Natural killer cell (primary cell): ENCODE data around the gene TNXB. TPM values are rescaled to one million over a fixed set of nuclear protein-coding genes. Genes with fewer than 3 reads are reported as not detected.
A peak's percentile ranks its signal among the peaks of the same experiment; 100 is the strongest.
"Not testable (repeated sequence)": the region's sequence is repeated elsewhere in the genome, so short reads cannot be mapped to it uniquely, and the experiment has no call there.

Source experiments
- ATAC-seq, 3 donors: fragments of 150-1000 bp in 2 of 3; fragments of 200-7000 bp in 1 of 3; cut with Tn5 transposase; 1 replicate in 1 of 3; 2 replicates in 2 of 3; pipeline ENCODE4 v1.10.0; 2021; ENCODE audit warnings: mild to moderate bottlenecking in 2 of 3, moderate library complexity in 2 of 3
- DNase-seq, 2 donors: peaks; one replicate each; pipeline versions ENCODE4 v3.0.0 to v3.0.0-alpha.2; 2013 to 2021; ENCODE audit warnings: mixed read lengths in 1 of 2
- H3K27ac ChIP-seq: one replicate; pipeline ENCODE4 v1.5.1; 2013; ENCODE audit warnings: mild to moderate bottlenecking, low read length
- H3K27me3 ChIP-seq: one replicate; pipeline ENCODE4 v1.6.1; 2013; ENCODE audit warnings: low read length; ENCODE audit not compliant: control insufficient read depth, insufficient read depth
- H3K36me3 ChIP-seq: one replicate; pipeline ENCODE4 v1.6.1; 2013; ENCODE audit warnings: low read length; ENCODE audit not compliant: control insufficient read depth, insufficient read depth
- H3K4me1 ChIP-seq: one replicate; pipeline ENCODE4 v1.6.1; 2013; ENCODE audit warnings: low read length; ENCODE audit not compliant: control insufficient read depth, insufficient read depth
- H3K4me3 ChIP-seq: one replicate; pipeline ENCODE4 v1.5.1; 2013; ENCODE audit warnings: low read length
- H3K9me3 ChIP-seq: one replicate; pipeline ENCODE4 v1.6.1; 2013; ENCODE audit warnings: low read length; ENCODE audit not compliant: control insufficient read depth, insufficient read depth
- H3K27ac Mint-ChIP-seq, 2 donors: one replicate each; pipeline ENCODE4 v1.8.0; 2022; ENCODE audit warnings: mild to moderate bottlenecking in 2 of 2, mixed read lengths in 2 of 2, moderate library complexity in 1 of 2
- H3K27me3 Mint-ChIP-seq, 2 donors: one replicate each; pipeline ENCODE4 v1.8.0; 2022; ENCODE audit warnings: low read depth in 2 of 2, mixed read lengths in 2 of 2
- H3K36me3 Mint-ChIP-seq: one replicate; pipeline ENCODE4 v1.8.0; 2022; ENCODE audit warnings: mixed read lengths
- H3K4me1 Mint-ChIP-seq, 2 donors: one replicate each; pipeline ENCODE4 v1.8.0; 2022; ENCODE audit warnings: mixed read lengths in 2 of 2
- H3K4me3 Mint-ChIP-seq: one replicate; pipeline ENCODE4 v1.8.0; 2022; ENCODE audit warnings: mild to moderate bottlenecking, moderate library complexity, mixed read lengths
- H3K9me3 Mint-ChIP-seq, 2 donors: one replicate each; pipeline ENCODE4 v1.8.0; 2022; ENCODE audit warnings: mixed read lengths in 2 of 2
- WGBS: methylation state at CpG from one replicate; pipeline ENCODE4 v1.1.7; 2013; ENCODE audit warnings: missing lambda C conversion rate; ENCODE audit not compliant: insufficient coverage; 5-methylcytosine and 5-hydroxymethylcytosine counted together
- intact Hi-C: fragments of 100-400 bp; cut with micrococcal nuclease; formaldehyde crosslinking; loops from one replicate; pipeline ENCODE4 v1.14.2; 2022
- total RNA-seq, 4 donors: library from RNA; stranded (reverse); fragments of 120-200 nt in 1 of 4; gene quantifications; one replicate each; pipeline versions ENCODE4 v1.2.3 to v1.2.4, GENCODE V29; 2013 to 2022

The TNXB gene
- total RNA-seq, 3 donors from 2014 or later (not counting 1 experiment from before 2014, with no cell fraction given), result 11.7 to 15.2 (median 13.5) TPM

DNA sequence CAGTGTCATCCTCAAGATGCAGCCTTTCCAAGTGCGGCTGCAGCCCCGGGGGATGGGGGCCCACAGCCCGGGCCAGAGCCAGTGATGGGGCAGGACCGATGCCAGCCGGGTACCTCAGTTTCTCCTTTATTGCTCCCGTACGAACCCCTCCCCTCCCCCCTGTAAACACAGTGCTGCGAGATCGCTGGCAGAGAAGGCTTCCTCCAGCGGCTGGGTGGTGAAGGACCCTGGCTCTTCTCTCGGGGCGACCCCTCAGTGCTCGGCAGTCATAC is 68.2 kb downstream of the TNXB start:
- H3K27ac ChIP-seq, H3K36me3 ChIP-seq, H3K4me3 Mint-ChIP-seq, H3K27ac Mint-ChIP-seq, H3K27me3 Mint-ChIP-seq, intact Hi-C loops, H3K27me3 ChIP-seq, ATAC-seq, H3K4me3 ChIP-seq, H3K9me3 Mint-ChIP-seq, H3K9me3 ChIP-seq, DNase-seq, H3K4me1 ChIP-seq, H3K36me3 Mint-ChIP-seq, H3K4me1 Mint-ChIP-seq: not testable (repeated sequence)
- no CpG with 5 or more reads among the region's 13 CpGs for WGBS

DNA sequence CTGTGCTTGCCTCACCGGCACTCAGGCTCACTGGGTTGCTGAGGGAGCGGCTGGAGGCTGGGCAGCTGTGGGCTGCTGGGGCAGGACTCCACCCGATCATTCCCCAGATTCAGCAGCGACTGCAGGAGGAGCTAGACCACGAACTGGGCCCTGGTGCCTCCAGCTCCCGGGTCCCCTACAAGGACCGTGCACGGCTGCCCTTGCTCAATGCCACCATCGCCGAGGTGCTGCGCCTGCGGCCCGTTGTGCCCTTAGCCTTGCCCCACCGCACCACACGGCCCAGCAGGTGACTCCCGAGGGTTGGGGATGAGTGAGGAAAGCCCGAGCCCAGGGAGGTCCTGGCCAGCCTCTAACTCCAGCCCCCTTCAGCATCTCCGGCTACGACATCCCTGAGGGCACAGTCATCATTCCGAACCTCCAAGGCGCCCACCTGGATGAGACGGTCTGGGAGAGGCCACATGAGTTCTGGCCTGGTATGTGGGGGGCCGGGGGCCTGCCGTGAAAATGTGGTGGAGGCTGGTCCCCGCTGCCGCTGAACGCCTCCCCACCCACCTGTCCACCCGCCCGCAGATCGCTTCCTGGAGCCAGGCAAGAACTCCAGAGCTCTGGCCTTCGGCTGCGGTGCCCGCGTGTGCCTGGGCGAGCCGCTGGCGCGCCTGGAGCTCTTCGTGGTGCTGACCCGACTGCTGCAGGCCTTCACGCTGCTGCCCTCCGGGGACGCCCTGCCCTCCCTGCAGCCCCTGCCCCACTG is 68.7 kb downstream of the TNXB start:
- H3K4me1 Mint-ChIP-seq, H3K4me3 ChIP-seq, H3K4me1 ChIP-seq, ATAC-seq, H3K36me3 Mint-ChIP-seq, DNase-seq, H3K27me3 ChIP-seq, H3K27ac Mint-ChIP-seq, H3K27me3 Mint-ChIP-seq, H3K27ac ChIP-seq, intact Hi-C loops, H3K4me3 Mint-ChIP-seq, H3K9me3 ChIP-seq, H3K36me3 ChIP-seq, H3K9me3 Mint-ChIP-seq: not testable (repeated sequence)
- WGBS, result 91% methylated on average over 10 of the region's 43 CpGs

DNA sequence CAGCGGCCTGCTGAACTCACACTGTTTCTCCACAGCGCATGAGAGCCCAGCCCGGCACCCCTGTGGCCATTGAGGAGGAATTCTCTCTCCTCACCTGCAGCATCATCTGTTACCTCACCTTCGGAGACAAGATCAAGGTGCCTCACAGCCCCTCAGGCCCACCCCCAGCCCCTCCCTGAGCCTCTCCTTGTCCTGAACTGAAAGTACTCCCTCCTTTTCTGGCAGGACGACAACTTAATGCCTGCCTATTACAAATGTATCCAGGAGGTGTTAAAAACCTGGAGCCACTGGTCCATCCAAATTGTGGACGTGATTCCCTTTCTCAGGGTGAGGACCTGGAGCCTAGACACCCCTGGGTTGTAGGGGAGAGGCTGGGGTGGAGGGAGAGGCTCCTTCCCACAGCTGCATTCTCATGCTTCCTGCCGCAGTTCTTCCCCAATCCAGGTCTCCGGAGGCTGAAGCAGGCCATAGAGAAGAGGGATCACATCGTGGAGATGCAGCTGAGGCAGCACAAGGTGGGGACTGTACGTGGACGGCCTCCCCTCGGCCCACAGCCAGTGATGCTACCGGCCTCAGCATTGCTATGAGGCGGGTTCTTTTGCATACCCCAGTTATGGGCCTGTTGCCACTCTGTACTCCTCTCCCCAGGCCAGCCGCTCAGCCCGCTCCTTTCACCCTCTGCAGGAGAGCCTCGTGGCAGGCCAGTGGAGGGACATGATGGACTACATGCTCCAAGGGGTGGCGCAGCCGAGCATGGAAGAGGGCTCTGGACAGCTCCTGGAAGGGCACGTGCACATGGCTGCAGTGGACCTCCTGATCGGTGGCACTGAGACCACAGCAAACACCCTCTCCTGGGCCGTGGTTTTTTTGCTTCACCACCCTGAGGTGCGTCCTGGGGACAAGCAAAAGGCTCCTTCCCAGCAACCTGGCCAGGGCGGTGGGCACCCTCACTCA is 69.5 kb downstream of the TNXB start:
- H3K4me3 ChIP-seq, DNase-seq, H3K4me1 ChIP-seq, H3K9me3 Mint-ChIP-seq, H3K4me1 Mint-ChIP-seq, H3K27ac ChIP-seq, H3K27ac Mint-ChIP-seq, H3K27me3 ChIP-seq, intact Hi-C loops, H3K4me3 Mint-ChIP-seq, H3K36me3 ChIP-seq, H3K36me3 Mint-ChIP-seq, H3K9me3 ChIP-seq, H3K27me3 Mint-ChIP-seq, ATAC-seq: not testable (repeated sequence)
- 78% methylated on average over 18 of the region's 24 CpGs for WGBS

DNA sequence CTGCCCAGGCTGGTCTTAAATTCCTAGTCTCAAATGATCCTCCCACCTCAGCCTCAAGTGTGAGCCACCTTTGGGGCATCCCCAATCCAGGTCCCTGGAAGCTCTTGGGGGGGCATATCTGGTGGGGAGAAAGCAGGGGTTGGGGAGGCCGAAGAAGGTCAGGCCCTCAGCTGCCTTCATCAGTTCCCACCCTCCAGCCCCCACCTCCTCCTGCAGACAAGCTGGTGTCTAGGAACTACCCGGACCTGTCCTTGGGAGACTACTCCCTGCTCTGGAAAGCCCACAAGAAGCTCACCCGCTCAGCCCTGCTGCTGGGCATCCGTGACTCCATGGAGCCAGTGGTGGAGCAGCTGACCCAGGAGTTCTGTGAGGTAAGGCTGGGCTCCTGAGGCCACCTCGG is 70.3 kb downstream of the TNXB start:
- H3K4me3 ChIP-seq, H3K4me1 ChIP-seq, DNase-seq, intact Hi-C loops, H3K27ac ChIP-seq, ATAC-seq, H3K27me3 Mint-ChIP-seq, H3K27ac Mint-ChIP-seq, H3K9me3 Mint-ChIP-seq, H3K27me3 ChIP-seq, H3K36me3 ChIP-seq, H3K36me3 Mint-ChIP-seq, H3K4me3 Mint-ChIP-seq, H3K4me1 Mint-ChIP-seq, H3K9me3 ChIP-seq: not testable (repeated sequence)
- no CpG with 5 or more reads among the region's 5 CpGs for WGBS

DNA sequence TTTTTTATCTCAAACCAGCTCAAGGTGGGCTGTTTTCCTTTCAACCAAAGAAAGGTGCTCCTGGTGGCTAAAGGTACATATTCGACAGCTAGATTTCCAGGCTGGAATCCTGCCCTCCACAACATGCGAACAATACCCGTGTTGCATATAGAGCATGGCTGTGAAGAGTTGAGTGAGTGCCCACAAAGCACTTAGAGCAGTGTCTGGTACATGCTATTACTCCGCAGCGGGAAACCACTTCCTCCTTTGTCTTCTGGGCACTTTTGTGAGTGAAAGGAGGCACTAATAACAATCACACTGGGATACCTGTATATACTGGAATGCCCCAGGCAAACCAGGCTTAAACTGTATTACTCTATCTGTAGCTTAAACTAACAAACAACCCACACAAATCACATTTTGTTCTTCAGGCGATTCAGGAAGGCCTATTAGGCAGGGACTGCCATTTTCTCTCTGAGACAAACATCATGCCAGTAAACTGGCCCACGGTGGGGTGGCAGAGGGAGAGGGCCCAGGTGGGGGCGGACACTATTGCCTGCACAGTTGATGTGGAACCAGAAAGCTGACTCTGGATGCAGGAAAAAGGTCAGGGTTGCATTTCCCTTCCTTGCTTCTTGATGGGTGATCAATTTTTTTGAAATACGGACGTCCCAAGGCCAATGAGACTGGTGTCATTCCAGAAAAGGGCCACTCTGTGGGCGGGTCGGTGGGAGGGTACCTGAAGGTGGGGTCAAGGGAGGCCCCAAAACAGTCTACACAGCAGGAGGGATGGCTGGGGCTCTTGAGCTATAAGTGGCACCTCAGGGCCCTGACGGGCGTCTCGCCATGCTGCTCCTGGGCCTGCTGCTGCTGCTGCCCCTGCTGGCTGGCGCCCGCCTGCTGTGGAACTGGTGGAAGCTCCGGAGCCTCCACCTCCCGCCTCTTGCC is 71.3 kb downstream of the TNXB start, which contains the start of gene CYP21A2:
TSS of gene CYP21A2 (plus strand) at position 818 of the 927 bp plus-strand sequence. CDS start at position 826, 8 bp downstream.
- H3K4me1 ChIP-seq, H3K9me3 ChIP-seq, H3K27me3 ChIP-seq, H3K36me3 Mint-ChIP-seq, H3K9me3 Mint-ChIP-seq, H3K27me3 Mint-ChIP-seq, H3K4me3 ChIP-seq, H3K36me3 ChIP-seq, H3K4me1 Mint-ChIP-seq, DNase-seq, intact Hi-C loops, H3K27ac ChIP-seq: not testable (repeated sequence)
- ATAC-seq, result peak; percentile 70 to 93 (median 89)
- peak within 1 kb of the TSS in 1 of 2 donors; percentile 31 for H3K27ac Mint-ChIP-seq
- H3K4me3 Mint-ChIP-seq, result peak within 1 kb of the TSS; percentile 55
- WGBS, result 91% methylated on average over 13 of the region's 19 CpGs

DNA sequence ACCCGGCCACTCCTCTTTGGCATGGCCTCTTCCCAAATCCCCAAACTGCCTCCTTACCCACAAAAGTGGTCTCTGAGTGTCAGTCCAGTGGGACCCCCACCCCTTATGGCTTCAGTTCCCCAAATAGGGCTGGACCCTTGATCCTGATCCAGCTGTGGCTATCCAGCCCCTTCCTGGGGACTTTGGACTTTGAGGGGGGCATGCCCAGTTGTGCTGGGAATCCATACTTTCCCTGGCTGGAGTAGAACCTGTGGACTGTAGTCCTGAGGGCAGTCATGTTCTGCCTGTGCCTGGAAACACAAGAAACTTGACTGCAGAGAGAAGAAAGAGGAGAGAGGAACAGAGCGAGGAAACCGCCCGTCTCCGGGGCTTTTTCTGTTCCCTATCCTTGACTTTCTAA is 72.0 kb downstream of the TNXB start:
- H3K4me1 ChIP-seq, ATAC-seq, H3K27me3 ChIP-seq, H3K27ac ChIP-seq, H3K27ac Mint-ChIP-seq, H3K4me3 ChIP-seq, H3K36me3 Mint-ChIP-seq, intact Hi-C loops, H3K9me3 ChIP-seq, H3K4me3 Mint-ChIP-seq, H3K36me3 ChIP-seq, H3K9me3 Mint-ChIP-seq, H3K4me1 Mint-ChIP-seq, DNase-seq, H3K27me3 Mint-ChIP-seq: not testable (repeated sequence)
- 39% methylated on average over 4 of the region's 5 CpGs for WGBS

DNA sequence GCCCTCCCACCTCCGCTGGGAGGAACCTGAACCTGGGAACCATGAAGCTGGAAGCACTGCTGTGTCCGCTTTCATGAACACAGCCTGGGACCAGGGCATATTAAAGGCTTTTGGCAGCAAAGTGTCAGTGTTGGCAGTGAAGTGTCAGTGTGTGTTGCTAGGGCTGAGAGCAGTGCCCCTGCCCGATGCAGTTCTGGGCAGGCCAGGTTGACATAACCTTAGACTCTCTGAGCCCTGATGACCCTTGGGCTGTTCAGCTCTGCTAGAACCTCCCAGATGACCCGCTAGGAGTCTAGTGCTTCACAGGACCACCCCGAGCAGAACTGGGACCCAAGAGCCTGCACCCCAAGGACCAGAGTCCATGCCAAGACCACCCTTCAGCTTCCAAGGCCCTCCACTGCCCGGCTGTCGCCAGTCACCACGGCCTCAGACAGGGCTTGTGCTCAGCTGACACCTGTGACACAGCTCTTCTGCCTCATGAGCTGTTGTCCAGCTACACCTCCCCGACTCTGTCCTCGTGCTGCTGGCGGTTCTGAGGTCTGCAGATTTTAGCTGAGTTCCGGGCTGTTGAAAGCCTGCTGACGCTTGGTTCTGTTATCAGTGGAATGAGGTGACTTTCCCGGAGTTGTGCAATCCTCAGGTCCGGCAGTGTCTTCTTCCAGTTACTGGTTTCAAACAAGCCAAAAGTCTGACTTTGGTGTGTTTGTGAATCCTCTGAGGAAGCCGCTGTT is 73.7 kb downstream of the TNXB start:
- H3K4me1 Mint-ChIP-seq, DNase-seq, intact Hi-C loops, H3K9me3 Mint-ChIP-seq, H3K9me3 ChIP-seq, H3K4me3 Mint-ChIP-seq, H3K27ac ChIP-seq, H3K27me3 ChIP-seq, H3K36me3 Mint-ChIP-seq, H3K4me3 ChIP-seq, H3K36me3 ChIP-seq, H3K27me3 Mint-ChIP-seq, H3K4me1 ChIP-seq, H3K27ac Mint-ChIP-seq: not testable (repeated sequence)
- no CpG with 5 or more reads among the region's 16 CpGs for WGBS
- peak in 1 of 3 donors; percentile 50 for ATAC-seq
